GM12878 (cell line): ENCODE results near the gene MAPK8IP1. TPM values are rescaled to one million over a fixed set of nuclear protein-coding genes. Genes with fewer than 3 reads are reported as not detected.
A peak's percentile ranks its signal among the peaks of the same experiment; 100 is the strongest.

Experiments
- ATAC-seq: fragments of 200-7000 bp; cut with Tn5 transposase; 3 replicates; pipeline ENCODE4 v1.9.1; 2020; ENCODE audit warnings: mild to moderate bottlenecking, moderate library complexity
- BruUV-seq: library from RNA; stranded (reverse); fragments of 400-500 nt; replicated peaks from 2 replicates; lab custom pipeline; 2021; lab: Mats Ljungman, UMichigan
- CTCF ChIA-PET: fragments of 300-600 bp; sonication (Branson Sonifier 250); formaldehyde crosslinking; extraction: SDS; loops from one replicate; lab custom pipeline; 2021; ENCODE audit warnings: inconsistent platforms; lab: Yijun Ruan, JAX
- POLR2A ChIA-PET: fragments of 350-600 bp; formaldehyde crosslinking; extraction: SDS; loops from one replicate; lab custom pipeline; 2021; ENCODE audit warnings: inconsistent platforms; lab: Charles Lee
- RAD21 ChIA-PET: fragments of 300-600 bp; sonication (Branson Sonifier 250); formaldehyde crosslinking; loops from one replicate; lab custom pipeline; 2023; ENCODE audit warnings: antibody characterized with exemption; ENCODE audit not compliant: unreplicated experiment; lab: Charles Lee
- SMC1A ChIA-PET: fragments of 300-600 bp; sonication (Branson Sonifier 250); formaldehyde crosslinking; loops from one replicate; lab custom pipeline; 2023; ENCODE audit not compliant: unreplicated experiment, uncharacterized antibody; lab: Charles Lee
- DNase-seq: peaks from one replicate; pipeline ENCODE4 v3.0.0-alpha.2; 2011; ENCODE audit warnings: low read depth, low spot score
- FAIRE-seq: peaks from 3 replicates; lab custom pipeline; 2011; peaks lifted over from hg19 to GRCh38; lab: Jason Lieb, UNC
- H2AFZ ChIP-seq: 2 replicates; pipeline ENCODE4 v1.6.0; 2011; ENCODE audit warnings: low read depth, low read length, control low read depth; ENCODE audit not compliant: control insufficient read depth
- H3K27ac ChIP-seq: 2 replicates; pipeline ENCODE4 v1.5.1; 2011; ENCODE audit warnings: control low read depth; ENCODE audit not compliant: control insufficient read depth, insufficient read depth
- H3K27me3 ChIP-seq, 2 experiments: replicated peaks in 1 of 2; 2 replicates each; pipeline versions ENCODE4 v1.6.0 to v1.6.1; 2011; ENCODE audit warnings: low read length in 1 of 2; ENCODE audit not compliant: control insufficient read depth in 2 of 2, insufficient read depth in 2 of 2
- H3K36me3 ChIP-seq, 2 experiments: 2 replicates each; pipeline ENCODE4 v1.5.1; 2011; ENCODE audit warnings: low read length in 1 of 2; ENCODE audit not compliant: control insufficient read depth in 2 of 2, insufficient read depth in 2 of 2
- H3K4me1 ChIP-seq: 2 replicates; pipeline ENCODE4 v1.6.1; 2011; ENCODE audit warnings: mild to moderate bottlenecking, low read length, moderate library complexity, mixed read lengths; ENCODE audit not compliant: control insufficient read depth, insufficient read depth
- H3K4me2 ChIP-seq: 2 replicates; pipeline ENCODE4 v1.6.0; 2011; ENCODE audit warnings: control low read depth; ENCODE audit not compliant: control insufficient read depth, insufficient read depth
- H3K4me3 ChIP-seq: fragments of 200-600 bp; sonication (generic); 2 replicates; pipeline ENCODE4 v1.5.1; 2016
- H3K79me2 ChIP-seq: 2 replicates; pipeline ENCODE4 v1.6.0; 2011; ENCODE audit warnings: low read length; ENCODE audit not compliant: control insufficient read depth, insufficient read depth
- H3K9ac ChIP-seq: 2 replicates; pipeline ENCODE4 v1.8.0; 2011; ENCODE audit warnings: low read length, control low read depth, mixed read lengths; ENCODE audit not compliant: control insufficient read depth, insufficient read depth
- H3K9me3 ChIP-seq: replicated peaks from 3 replicates; pipeline ENCODE4 v1.5.1; 2011; ENCODE audit warnings: mild to moderate bottlenecking, low read length; ENCODE audit not compliant: control insufficient read depth, insufficient read depth
- H4K20me1 ChIP-seq: 2 replicates; pipeline ENCODE4 v1.6.0; 2011; ENCODE audit not compliant: control insufficient read depth, insufficient read depth
- CBFB ChIP-seq: IDR thresholded peaks from 2 replicates; pipeline ENCODE4 v1.6.1; 2016; ENCODE audit warnings: antibody characterized with exemption, low read depth
- CHD1 ChIP-seq: IDR thresholded peaks from 2 replicates; pipeline ENCODE4 v1.6.1; 2012; ENCODE audit warnings: low read depth, low read length, improper control_type of control experiment
- GABPA ChIP-seq: IDR thresholded peaks from 2 replicates; pipeline ENCODE4 v1.6.1; 2014; ENCODE audit warnings: antibody characterized with exemption, low read depth, mild to moderate bottlenecking, inconsistent platforms
- GATAD2B ChIP-seq: fragments of 450-650 bp; conservative IDR thresholded peaks from 2 replicates; pipeline ENCODE4 v1.6.1; 2017; ENCODE audit warnings: low read depth, mild to moderate bottlenecking, moderate library complexity
- HDAC6 ChIP-seq: fragments of 200-600 bp; sonication (generic); IDR thresholded peaks from one replicate; pipeline ENCODE4 v1.8.0; 2017; ENCODE audit warnings: antibody characterized with exemption; ENCODE audit not compliant: unreplicated experiment
- IRF3 ChIP-seq: fragments of 450-650 bp; IDR thresholded peaks from 2 replicates; pipeline ENCODE4 v1.6.1; 2014; ENCODE audit warnings: mild to moderate bottlenecking
- JUND ChIP-seq: IDR thresholded peaks from 2 replicates; pipeline ENCODE4 v1.6.1; 2012; ENCODE audit warnings: low read depth, mild to moderate bottlenecking, low read length, improper control_type of control experiment, moderate library complexity
- KDM1A ChIP-seq: fragments of 200-600 bp; sonication (generic); IDR thresholded peaks from 2 replicates; pipeline ENCODE4 v1.6.1; 2016; ENCODE audit warnings: borderline replicate concordance
- MLLT1 ChIP-seq: fragments of 450-650 bp; IDR thresholded peaks from 2 replicates; pipeline ENCODE4 v1.6.1; 2016; ENCODE audit warnings: mild to moderate bottlenecking
- NFXL1 ChIP-seq: fragments of 450-650 bp; IDR thresholded peaks from 2 replicates; pipeline ENCODE4 v1.6.1; 2017; ENCODE audit warnings: antibody characterized with exemption, mild to moderate bottlenecking, borderline replicate concordance
- NR2F1 ChIP-seq: fragments of 450-650 bp; conservative IDR thresholded peaks from 2 replicates; pipeline ENCODE4 v1.6.1; 2017; ENCODE audit warnings: mild to moderate bottlenecking
- PRDM15 ChIP-seq: fragments of 450-650 bp; formaldehyde crosslinking; IDR thresholded peaks from 2 replicates; pipeline ENCODE4 v1.4.0; 2020; ENCODE audit warnings: mild to moderate bottlenecking, moderate library complexity
- RELA ChIP-seq: fragments of 450-650 bp; IDR thresholded peaks from 2 replicates; pipeline ENCODE4 v1.8.0; 2014; ENCODE audit warnings: borderline replicate concordance; ENCODE audit not compliant: partially characterized antibody
- SMARCA5 ChIP-seq: fragments of 450-650 bp; IDR thresholded peaks from 2 replicates; pipeline ENCODE4 v1.6.1; 2017; ENCODE audit warnings: mild to moderate bottlenecking
- SRF ChIP-seq, 2 experiments: IDR thresholded peaks; 2 replicates each; pipeline ENCODE4 v1.6.1; 2011; ENCODE audit warnings: low read depth in 2 of 2, low read length in 2 of 2, mild to moderate bottlenecking in 1 of 2, moderate library complexity in 1 of 2
- whole genome bisulfite sequencing: methylation state at CpG from one replicate; pipeline ENCODE4 v1.1.6; 2016; ENCODE audit warnings: low lambda C conversion rate; ENCODE audit not compliant: insufficient replicate concordance, insufficient coverage; ENCODE audit errors: missing lambda C conversion rate; 5-methylcytosine and 5-hydroxymethylcytosine counted together
- in situ Hi-C: fragments of 300-500 bp; cut with MboI; formaldehyde crosslinking; loops from 9 replicates; pipeline ENCODE4 v1.14.3; 2018; ENCODE audit warnings: mixed read lengths
- intact Hi-C: fragments of 100-400 bp; cut with micrococcal nuclease; formaldehyde crosslinking; loops from one replicate; pipeline ENCODE4 v1.14.2; 2022; ENCODE audit not compliant: unreplicated experiment
- polyA plus RNA-seq, 11 experiments: library from polyadenylated mRNA; depleted of rRNA in 4 of 11; unstranded in 6 of 11; stranded (reverse) in 5 of 11; fragments of >200 nt; fragmentation: Nextera tagmentation in 4 of 11; fragmentation: Illumina TruSeq in 1 of 11; extraction: Ambion mirVana in 4 of 11; extraction: Trizol in 1 of 11; gene quantifications; 1 replicate in 1 of 11; 2 replicates in 10 of 11; pipeline versions ENCODE4 v1.2.1 to v1.2.3, GENCODE V29; 2011 to 2016; ENCODE audit warnings: inconsistent platforms in 2 of 11, missing spikeins in 2 of 11, low read depth in 1 of 11
- total RNA-seq, 4 experiments: library from RNA; depleted of rRNA in 3 of 4; stranded (reverse); fragments of >200 nt in 3 of 4; fragmentation: Illumina TruSeq in 1 of 4; extraction: Trizol in 1 of 4; gene quantifications; 2 replicates each; pipeline versions ENCODE4 v1.2.1 to v1.2.3, GENCODE V29; 2013 to 2021

Gene MAPK8IP1
- total and polyA plus RNA-seq, 10 of the 15 experiments (the other 5 are each of a cell fraction or from before 2014, with no cell fraction given), result 0.04 to 0.44 (median 0.11) TPM; not detected in 2

- TF ChIP-seq NFXL1, result no peak
Measured at GRCh38 chr11:45933131-45933831, 47.8 kb downstream of the MAPK8IP1 start (continued).

GRCh38 chr11:45933846-45934579 is 48.6 kb downstream of the MAPK8IP1 start:
- POLR2A ChIA-PET, result interaction anchor here (0.7 kb wide), 1 partner anchor 87 kb away, joined by 3 read pairs; the partner anchor contains the start of gene CRY2
- SMC1A ChIA-PET, result interaction anchor here (1.2 kb wide), 1 partner anchor 17 kb away, joined by 3 read pairs; no protein-coding TSS in a partner anchor
- peaks cover 55% of the 10 kb centered on the region for H3K4me1 ChIP-seq
- ATAC-seq, result no peak
- RAD21 ChIA-PET, result interaction anchor here (1.0 kb wide), 1 partner anchor 16 kb away, joined by 3 read pairs; the partner anchor contains the start of gene PEX16
- no peak overlapping the region for H3K27ac ChIP-seq
- BruUV-seq, result no TSS peak
- CTCF ChIA-PET, result interaction anchor here (0.8 to 1.2 kb wide), 2 partner anchors 15 to 31 kb away, joined by 3 to 7 read pairs; no protein-coding TSS in a partner anchor
- no peak for DNase-seq
- no peak overlapping the region for H2AFZ ChIP-seq
- no peaks in the 10 kb centered on the region for H3K79me2 ChIP-seq
- in situ Hi-C loops, result no loop called here
- H3K4me3 ChIP-seq, result no peak overlapping the region
- no peaks in the 10 kb centered on the region for H3K9me3 ChIP-seq
- H4K20me1 ChIP-seq, result peaks cover 6% of the 10 kb centered on the region
- H3K36me3 ChIP-seq, result peaks cover 3 to 12% of the 10 kb centered on the region in 2 experiments; a peak in 3 of 4 replicates
- no peaks in the 10 kb centered on the region for H3K27me3 ChIP-seq
- intact Hi-C loops, result no loop called here
- no peak for FAIRE-seq
- peak overlapping the region; percentile 60 for H3K4me2 ChIP-seq
- 91% methylated on average over 20 of the region's 21 CpGs for WGBS
- no peak overlapping the region for H3K9ac ChIP-seq
- TF ChIP-seq GATAD2B (no peak), IRF3 (no peak), RELA (no peak), KDM1A (no peak), JUND (no peak), CHD1 (no peak), HDAC6 (no peak), GABPA (no peak), PRDM15 (no peak), MLLT1 (no peak), CBFB (no peak), SMARCA5 (no peak), SRF (IDR thresholded peaks at IDR 0.05; ENCODE audit: low read depth in 2 of 2, low read length in 2 of 2) (no peak), NR2F1 (no peak)
